ENCODE results near the gene DDIT3. TPM values are rescaled to one million over a fixed set of nuclear protein-coding genes. Genes with fewer than 3 reads are reported as not detected.

The DDIT3 gene
- total and polyA plus RNA-seq, 2 of the 4 experiments (the other 2 are of a cell fraction), result 19.4 to 54.4 TPM

DNA sequence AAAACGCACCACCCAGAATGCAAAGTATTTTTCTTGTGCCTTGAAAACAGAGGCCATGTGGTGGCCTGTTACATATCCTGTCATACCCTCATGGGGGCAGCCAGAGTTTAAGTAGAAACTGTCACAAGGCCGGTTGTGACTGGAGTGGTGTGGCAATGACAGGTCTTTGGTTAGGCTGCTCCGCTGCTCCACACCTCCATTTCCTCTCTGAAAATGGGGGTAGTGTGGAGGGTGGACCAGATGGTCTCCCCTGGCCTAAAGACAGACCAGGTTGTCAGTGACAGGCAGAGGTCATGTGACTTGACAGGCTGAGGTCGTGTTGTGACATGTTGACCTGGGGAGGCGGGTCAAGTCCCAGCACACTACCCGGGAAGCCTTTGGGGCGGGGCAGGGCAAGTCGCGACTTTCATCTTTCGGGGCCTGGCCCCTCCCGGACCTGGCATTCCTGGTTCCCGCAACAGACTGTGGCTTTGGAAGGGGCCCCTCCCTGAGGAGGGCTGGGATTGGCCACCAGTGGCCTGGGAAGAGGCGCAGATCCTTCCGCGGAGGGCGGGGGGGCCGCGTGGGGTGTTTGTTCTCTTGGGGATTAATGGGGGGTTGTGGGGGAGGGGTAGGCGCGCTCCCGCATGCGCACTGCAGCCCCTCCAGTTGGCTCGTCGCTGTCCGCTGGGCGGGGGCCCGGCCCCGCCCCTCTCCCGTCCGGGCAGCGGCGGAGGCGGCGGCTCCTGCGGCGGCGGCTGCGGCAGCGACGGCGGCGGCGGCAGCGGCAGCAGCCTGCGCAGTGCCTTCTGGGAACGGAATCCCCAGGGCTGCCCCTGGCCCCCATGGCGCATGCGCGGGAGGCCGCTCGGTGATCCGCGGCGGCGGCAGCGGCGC, 1.9 kb upstream of the DDIT3 start, which contains the start of gene MBD6:
Gene MBD6 (plus strand): TSS at position 814 of the 876 bp plus-strand sequence. CDS start 1,480 bp downstream, outside the sequence.
- Histone ChIP-seq H4K91ac (ENCODE audit: insufficient read depth, low read depth, low read length) (peak within 1 kb of the TSS; percentile 96), H4K20me1 (ENCODE audit: insufficient read depth, low read length) (peaks cover 53% of the 10 kb centered on the region), H4K8ac (ENCODE audit: low read depth in 2 of 2, low read length in 2 of 2) (peak within 1 kb of the TSS; percentile 78 to 100), H3K79me1 (ENCODE audit: low read depth in 1 of 2, low read length in 2 of 2) (peaks cover 18 to 74% of the 10 kb centered on the region in 2 experiments), H3K4me3 (ENCODE audit: insufficient read depth, low read depth, low read length) (peak within 1 kb of the TSS; percentile 59), H3K27me3 (ENCODE audit: control insufficient read depth, insufficient read depth, low read length) (no peaks in the 10 kb centered on the region), H3K9me1 (ENCODE audit: insufficient read depth, low read length) (peaks cover 14% of the 10 kb centered on the region), H3K4ac (ENCODE audit: low read depth, low read length) (peak within 1 kb of the TSS; percentile 100), H3K9ac (ENCODE audit: low read depth, low read length) (peak within 1 kb of the TSS; percentile 91), H3K9me3 (ENCODE audit: control insufficient read depth, insufficient read depth, low read length) (no peaks in the 10 kb centered on the region), H2BK20ac (ENCODE audit: low read depth, low read length) (peak within 1 kb of the TSS; percentile 90), H2BK5ac (ENCODE audit: low read depth, low read length, poor library complexity, severe bottlenecking) (peak within 1 kb of the TSS; percentile 98), H2AFZ (replicated peaks; ENCODE audit: low read length, poor library complexity) (peak within 1 kb of the TSS; percentile 93), H2AK9ac (replicated peaks; ENCODE audit: low read depth, low read length, poor library complexity) (peak within 1 kb of the TSS; percentile 100), H3K36me3 (ENCODE audit: control insufficient read depth, insufficient read depth, low read length) (peaks cover 41% of the 10 kb centered on the region), H3K23ac (ENCODE audit: low read depth, low read length) (peak within 1 kb of the TSS; percentile 100), H3K4me2 (ENCODE audit: low read depth, low read length) (peak within 1 kb of the TSS; percentile 93), H2BK120ac (ENCODE audit: low read depth, low read length) (peak within 1 kb of the TSS; percentile 99), H3K18ac (ENCODE audit: low read depth, low read length) (peak within 1 kb of the TSS; percentile 94), H3K27ac (ENCODE audit: insufficient read depth, low read length) (peak within 1 kb of the TSS; percentile 88), H2AK5ac (ENCODE audit: low read depth, low read length) (peak within 1 kb of the TSS; percentile 100), H3K4me1 (ENCODE audit: control insufficient read depth, insufficient read depth, low read length) (peaks cover 22% of the 10 kb centered on the region), H3K56ac (ENCODE audit: extremely low read depth, insufficient read depth, low read length) (peak within 1 kb of the TSS; percentile 91), H3K14ac (replicated peaks; ENCODE audit: low read depth, low read length) (peak within 1 kb of the TSS; percentile 100), H4K5ac (ENCODE audit: low read depth, low read length) (peak within 1 kb of the TSS; percentile 85), H2BK15ac (ENCODE audit: low read depth, low read length) (peak within 1 kb of the TSS; percentile 81)
- in situ Hi-C loops (cut with MboI; ENCODE audit: low sequenced_read_pairs) (no loop called here), intact Hi-C loops (cut with micrococcal nuclease) (no loop called here), dilution Hi-C loops (cut with HindIII; ENCODE audit: low sequenced_read_pairs, unreplicated experiment) (no loop called here)
- BruUV-seq (replicated peaks), result no TSS peak
- ChIA-PET POLR2A (ENCODE audit: unreplicated experiment) (no interaction called here), CTCF (no interaction called here)
- peak; percentile 91 for DNase-seq
- WGBS, 2 experiments (ENCODE audit: extremely low coverage in 2 of 2, insufficient read length in 1 of 2), result 0% methylated on average over 12 of the region's 57 CpGs; no CpG with 5 or more reads in 1 of the 2 experiments
- peak; percentile 48 for ATAC-seq (ENCODE audit: low read depth)
- no peak for TF ChIP-seq CHD1 (IDR thresholded peaks at IDR 0.05; ENCODE audit: low read depth, low read length)
- TF ChIP-seq NFE2L2 (IDR thresholded peaks at IDR 0.05; ENCODE audit: low read depth, low read length), result no peak
- TF ChIP-seq, protein P1, sequence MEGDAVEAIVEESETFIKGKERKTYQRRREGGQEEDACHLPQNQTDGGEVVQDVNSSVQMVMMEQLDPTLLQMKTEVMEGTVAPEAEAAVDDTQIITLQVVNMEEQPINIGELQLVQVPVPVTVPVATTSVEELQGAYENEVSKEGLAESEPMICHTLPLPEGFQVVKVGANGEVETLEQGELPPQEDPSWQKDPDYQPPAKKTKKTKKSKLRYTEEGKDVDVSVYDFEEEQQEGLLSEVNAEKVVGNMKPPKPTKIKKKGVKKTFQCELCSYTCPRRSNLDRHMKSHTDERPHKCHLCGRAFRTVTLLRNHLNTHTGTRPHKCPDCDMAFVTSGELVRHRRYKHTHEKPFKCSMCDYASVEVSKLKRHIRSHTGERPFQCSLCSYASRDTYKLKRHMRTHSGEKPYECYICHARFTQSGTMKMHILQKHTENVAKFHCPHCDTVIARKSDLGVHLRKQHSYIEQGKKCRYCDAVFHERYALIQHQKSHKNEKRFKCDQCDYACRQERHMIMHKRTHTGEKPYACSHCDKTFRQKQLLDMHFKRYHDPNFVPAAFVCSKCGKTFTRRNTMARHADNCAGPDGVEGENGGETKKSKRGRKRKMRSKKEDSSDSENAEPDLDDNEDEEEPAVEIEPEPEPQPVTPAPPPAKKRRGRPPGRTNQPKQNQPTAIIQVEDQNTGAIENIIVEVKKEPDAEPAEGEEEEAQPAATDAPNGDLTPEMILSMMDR (conservative IDR thresholded peaks at IDR 0.05; ENCODE audit: low read depth, low read length), result no peak
- peak; percentile 89 for TF ChIP-seq MAZ (IDR thresholded peaks at IDR 0.05; ENCODE audit: borderline replicate concordance, low read depth, low read length)
- peak; percentile 46; the same call in 1 of the 2 replicates for TF ChIP-seq POLR2A (IDR thresholded peaks at IDR 0.05; ENCODE audit: low read depth, low read length)
- no peak for TF ChIP-seq MAFK (IDR thresholded peaks at IDR 0.05; ENCODE audit: low read depth, low read length)
- TF ChIP-seq, protein P2, sequence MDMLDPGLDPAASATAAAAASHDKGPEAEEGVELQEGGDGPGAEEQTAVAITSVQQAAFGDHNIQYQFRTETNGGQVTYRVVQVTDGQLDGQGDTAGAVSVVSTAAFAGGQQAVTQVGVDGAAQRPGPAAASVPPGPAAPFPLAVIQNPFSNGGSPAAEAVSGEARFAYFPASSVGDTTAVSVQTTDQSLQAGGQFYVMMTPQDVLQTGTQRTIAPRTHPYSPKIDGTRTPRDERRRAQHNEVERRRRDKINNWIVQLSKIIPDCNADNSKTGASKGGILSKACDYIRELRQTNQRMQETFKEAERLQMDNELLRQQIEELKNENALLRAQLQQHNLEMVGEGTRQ (IDR thresholded peaks at IDR 0.05; ENCODE audit: low read depth, low read length), result peak; percentile 65; the same call in 1 of the 2 replicates
- no peak for TF ChIP-seq RAD21 (IDR thresholded peaks at IDR 0.05; ENCODE audit: low read length)
- peak; percentile 78; the same call in 1 of the 2 replicates for TF ChIP-seq MXI1 (IDR thresholded peaks at IDR 0.05; ENCODE audit: borderline replicate concordance, low read depth, low read length)
- no peak for TF ChIP-seq SMC3 (IDR thresholded peaks at IDR 0.05; ENCODE audit: low read depth, low read length)
- no peak for TF ChIP-seq RFX5 (IDR thresholded peaks at IDR 0.05; ENCODE audit: low read depth, low read length)
- peak; percentile 1; the same call in 1 of the 2 replicates for TF ChIP-seq BHLHE40 (IDR thresholded peaks at IDR 0.05; ENCODE audit: low read depth, low read length)
- TF ChIP-seq CEBPB (IDR thresholded peaks at IDR 0.05; ENCODE audit: low read depth, low read length), result 0 out of 2 replicates have a peak, but pooled peaks have one; percentile 12
- no peak for TF ChIP-seq RCOR1 (IDR thresholded peaks at IDR 0.05; ENCODE audit: insufficient replicate concordance, low read length)
- TF ChIP-seq FOS (IDR thresholded peaks at IDR 0.05; ENCODE audit: low read depth, low read length), result no peak

Data from IMR-90 (cell line).